AG20443 (cell line): ENCODE results near the gene TEK.
"Not testable (repeated sequence)": the region's sequence is repeated elsewhere in the genome, so short reads cannot be mapped to it uniquely, and the experiment has no call there.

ENCODE experiments used
- DNase-seq: peaks from one replicate; pipeline ENCODE4 v3.0.0; 2012; ENCODE audit warnings: low spot score, mixed read lengths

TEK gene

DNA sequence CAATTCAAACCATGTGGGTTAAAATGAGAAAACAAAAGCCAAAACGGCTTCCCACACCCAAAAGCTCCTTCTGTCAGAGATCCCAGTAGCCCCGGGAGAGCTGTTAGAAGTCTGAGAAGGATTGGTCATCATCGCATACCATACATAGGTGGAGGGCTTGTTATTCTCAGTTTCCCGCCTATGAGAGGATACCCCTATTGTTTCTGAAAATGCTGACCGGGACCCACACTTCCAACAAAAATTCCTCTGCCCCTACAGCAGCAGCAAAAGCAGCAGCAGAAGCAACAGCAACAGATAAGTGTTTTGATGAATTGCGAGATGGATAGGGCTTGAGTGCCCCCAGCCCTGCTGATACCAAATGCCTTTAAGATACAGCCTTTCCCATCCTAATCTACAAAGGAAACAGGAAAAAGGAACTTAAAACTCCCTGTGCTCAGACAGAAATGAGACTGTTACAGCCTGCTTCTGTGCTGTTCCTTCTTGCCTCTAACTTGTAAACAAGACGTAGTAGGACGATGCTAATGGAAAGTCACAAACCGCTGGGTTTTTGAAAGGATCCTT is at the start of gene TEK:
Gene TEK (plus strand): TSS at position 245 of the 561 bp plus-strand sequence. CDS start 366 bp downstream, outside the sequence.
- peak; percentile 31 for DNase-seq

DNA sequence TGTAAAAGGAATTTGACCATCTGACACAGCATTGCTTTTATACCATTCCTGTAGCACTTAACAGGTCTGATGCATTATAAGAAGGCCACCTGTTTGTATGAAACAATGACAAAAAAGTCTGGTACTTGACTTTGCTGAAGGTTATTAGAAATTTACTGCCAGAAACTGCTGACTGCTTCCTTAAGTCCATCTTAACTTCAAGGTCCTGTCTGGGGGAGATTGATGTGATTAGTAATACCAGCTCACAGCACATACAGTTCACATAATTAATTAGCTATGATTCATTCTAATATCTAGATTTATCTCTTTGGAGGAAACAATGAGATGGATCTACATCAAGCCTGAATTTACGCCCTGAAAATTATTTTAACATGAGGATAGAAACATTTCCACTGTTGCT is 49.6 kb upstream of the TEK start:
- no peak for DNase-seq

GRCh38 chr9:27059907-27060306 is 49.1 kb upstream of the TEK start:
- DNase-seq: no peak

DNA sequence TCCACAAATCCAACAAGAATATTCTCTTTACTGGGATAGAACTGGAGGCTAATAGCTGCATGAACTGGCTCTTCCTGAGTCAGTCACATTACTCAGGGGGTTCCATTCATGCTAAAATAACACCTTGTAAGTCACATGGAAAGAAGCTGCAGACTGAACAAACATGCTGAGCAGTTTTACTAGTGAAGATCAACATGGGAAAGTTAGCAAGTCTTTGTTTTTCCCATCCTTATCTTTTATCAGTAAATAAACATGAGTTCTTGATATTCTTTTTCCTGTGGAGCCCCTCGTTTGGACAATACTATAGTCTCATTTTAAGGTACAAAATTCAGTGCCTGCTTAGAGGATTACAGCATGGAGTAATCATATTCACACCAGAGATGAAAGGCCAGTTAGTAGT is 43.7 kb upstream of the TEK start:
- DNase-seq: no peak

GRCh38 chr9:27073841-27074728 is 34.9 kb upstream of the TEK start:
- DNase-seq: no peak

DNA sequence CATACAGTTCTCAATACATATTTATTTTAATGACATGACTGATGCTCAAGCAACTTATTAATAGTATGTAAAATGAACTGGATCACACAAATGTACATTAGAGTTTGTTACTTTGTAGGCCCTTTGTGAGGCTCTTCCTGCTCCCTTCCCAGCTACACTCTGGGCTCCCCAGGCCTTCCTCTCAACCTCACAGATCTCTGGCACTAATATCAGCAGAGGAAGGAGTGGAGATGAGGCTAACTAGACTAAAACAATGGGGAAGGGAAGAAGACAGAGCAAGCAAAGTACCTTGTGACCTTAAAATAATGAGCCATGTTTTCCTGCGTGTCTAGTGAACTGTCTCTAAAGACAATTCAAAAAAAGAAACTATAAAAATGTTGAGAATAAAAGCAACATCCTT is 30.3 kb upstream of the TEK start:
- DNase-seq: no peak

GRCh38 chr9:27085456-27085855 is 23.6 kb upstream of the TEK start:
- no peak for DNase-seq

GRCh38 chr9:27086818-27087680 is 22.0 kb upstream of the TEK start:
- peak; percentile 30 for DNase-seq

DNA sequence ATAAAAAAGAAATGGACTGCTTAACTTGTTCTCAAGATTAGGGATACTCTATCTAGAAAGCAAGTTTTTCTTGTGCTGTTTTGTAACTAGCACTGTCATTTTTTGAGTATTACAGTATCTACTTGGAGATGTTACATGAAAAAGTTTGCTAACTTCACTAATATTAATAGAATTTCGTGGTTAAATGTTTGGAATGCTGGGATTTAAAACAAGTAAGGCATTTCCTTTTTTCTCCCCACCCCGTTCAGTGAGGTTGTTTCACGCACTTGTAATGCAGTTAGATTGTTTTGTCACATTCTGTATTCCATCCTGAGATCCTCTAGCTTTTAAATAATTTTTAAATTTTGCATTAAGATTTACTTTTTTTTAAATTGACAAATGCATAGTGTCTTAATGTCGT is 20.0 kb upstream of the TEK start:
- peak; percentile 64 for DNase-seq

- DNase-seq: no peak
Observed at GRCh38 chr9:27089706-27090105, 19.3 kb upstream of the TEK start.

- DNase-seq: no peak
Observed at GRCh38 chr9:27090231-27090630, 18.8 kb upstream of the TEK start.

- no peak for DNase-seq
Observed at GRCh38 chr9:27090711-27091110, 18.3 kb upstream of the TEK start.

DNA sequence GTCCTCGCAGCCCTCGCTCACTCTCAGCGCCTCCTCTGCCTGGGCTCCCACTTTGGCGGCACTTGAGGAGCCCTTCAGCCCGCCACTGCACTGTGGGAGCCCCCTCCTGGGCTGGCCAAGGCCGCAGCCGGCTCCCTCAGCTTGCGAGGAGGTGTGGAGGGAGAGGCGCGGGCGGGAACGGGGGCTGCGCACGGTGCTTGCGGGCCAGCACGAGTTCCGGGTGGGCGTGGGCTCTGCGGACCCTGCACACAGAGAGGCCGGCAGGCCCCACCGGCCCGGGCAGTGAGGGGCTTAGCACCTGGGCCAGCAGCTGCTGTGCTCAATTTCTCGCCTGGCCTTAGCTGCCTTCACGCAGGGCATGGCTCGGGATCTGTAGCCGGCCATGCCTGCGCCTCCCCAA is 16.5 kb upstream of the TEK start:
- not testable (repeated sequence) for DNase-seq

GRCh38 chr9:27093384-27094067 is 15.5 kb upstream of the TEK start:
- not testable (repeated sequence) for DNase-seq

DNA sequence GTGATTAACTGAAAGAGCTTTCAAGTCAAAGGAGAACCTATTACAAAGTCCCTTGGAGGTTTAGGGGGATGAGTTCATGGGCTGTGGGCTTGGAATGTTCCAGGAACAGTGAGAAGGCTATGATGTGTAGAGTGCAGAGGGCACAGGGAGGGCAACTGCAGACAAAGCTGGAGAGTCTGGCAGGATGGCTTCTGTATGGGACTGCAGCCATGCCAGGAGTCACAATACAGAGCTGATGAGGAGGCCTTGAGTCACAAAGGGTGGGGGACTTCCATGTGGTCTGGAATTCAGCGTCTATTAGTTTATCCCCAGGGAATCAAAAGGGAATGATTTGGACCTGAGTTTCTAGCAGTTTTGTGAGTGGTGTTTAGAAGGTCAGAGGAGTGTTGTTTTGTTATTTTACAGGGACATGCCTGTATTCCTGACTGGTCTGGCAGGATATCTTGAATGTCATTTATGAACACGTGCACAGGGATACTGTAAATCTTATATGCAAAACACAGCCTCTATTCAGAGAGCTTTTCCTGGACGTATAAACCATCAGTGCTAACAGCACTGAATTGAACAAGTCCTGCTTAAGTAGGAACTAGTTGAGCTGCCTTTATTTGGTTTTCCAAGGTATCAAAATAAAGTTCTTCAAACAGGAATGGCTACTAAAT is 14.3 kb upstream of the TEK start:
- peak; percentile 80 for DNase-seq

- DNase-seq: no peak
Observed at GRCh38 chr9:27107241-27107640, 1.8 kb upstream of the TEK start.

DNA sequence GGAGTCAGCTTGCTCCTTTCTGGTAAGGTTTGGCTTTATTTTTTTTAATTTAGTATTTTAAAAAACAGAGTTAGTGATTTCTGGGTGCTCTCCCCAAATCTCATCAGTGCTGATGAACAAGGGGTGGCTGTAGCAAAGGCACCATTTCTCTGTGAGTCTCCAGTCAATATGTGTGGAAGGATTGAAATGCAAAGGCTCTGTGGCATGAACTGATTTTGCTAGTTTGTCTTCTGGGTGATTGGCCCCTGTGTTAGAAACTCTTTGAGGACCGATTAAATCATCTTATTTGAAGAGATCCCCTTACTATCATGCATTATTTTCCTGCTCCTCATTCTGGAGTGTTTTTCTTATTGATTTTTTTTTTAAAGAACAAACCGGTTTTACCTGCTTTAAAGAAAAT is 596 bp downstream of the TEK start:
- DNase-seq: no peak

- DNase-seq: no peak
Observed at GRCh38 chr9:27110181-27110580, 1.2 kb downstream of the TEK start.

GRCh38 chr9:27112235-27112634 is 3.2 kb downstream of the TEK start:
- no peak for DNase-seq

GRCh38 chr9:27117489-27118135 is 8.6 kb downstream of the TEK start:
- DNase-seq: peak; percentile 81

DNA sequence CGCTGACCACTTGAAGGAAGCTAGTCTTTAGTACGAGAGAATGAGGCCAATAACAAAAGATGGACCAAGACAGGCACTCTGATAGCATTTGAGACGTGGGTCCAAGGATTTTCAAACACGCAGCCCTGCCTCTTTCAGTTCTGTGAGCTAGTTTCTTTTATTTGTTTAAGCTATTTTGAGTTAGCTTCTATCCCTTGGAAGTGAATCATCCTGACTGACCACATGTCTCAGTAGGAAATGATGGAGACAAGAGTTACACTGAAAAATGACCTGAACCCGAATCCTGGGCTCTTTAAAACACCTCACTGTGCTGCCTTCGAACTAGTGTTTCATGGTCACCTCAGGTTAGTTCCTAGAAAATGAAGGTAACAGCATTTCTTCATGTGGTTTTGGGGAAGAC is 9.9 kb downstream of the TEK start:
- DNase-seq: peak; percentile 29
